Adrenal gland (tissue), 5 donors: ENCODE data around the gene DIAPH2.
A peak's percentile ranks its signal among the peaks of the same experiment; 100 is the strongest.

Source experiments
- CTCF ChIP-seq, 6 experiments: fragments of 450-650 bp in 4 of 6; fragments of 200-600 bp in 2 of 6; sonication (generic) in 1 of 6; IDR thresholded peaks; 1 replicate in 5 of 6; 2 replicates in 1 of 6; pipeline versions ENCODE4 v1.5.1 to v1.8.0; 2016 to 2021; ENCODE audit warnings: antibody characterized with exemption in 6 of 6, mild to moderate bottlenecking in 2 of 6, moderate library complexity in 1 of 6
- POLR2A ChIP-seq, 2 donors: fragments of 450-650 bp; IDR thresholded peaks; one replicate each; pipeline ENCODE4 v1.6.1; 2017; ENCODE audit warnings: antibody characterized with exemption in 2 of 2, mild to moderate bottlenecking in 2 of 2, moderate library complexity in 1 of 2
- donor health status: DM: no; HTN: no; CAD: no.

- TF ChIP-seq CTCF (IDR thresholded peaks at IDR 0.05) (peak in 1 of 6 experiments; percentile 9), POLR2A (IDR thresholded peaks at IDR 0.05) (no peak)
Observed at GRCh38 chrX:97461763-97462162, 777.1 kb downstream of the DIAPH2 start.
